Measurements from ENCODE around the gene PTGDS. TPM values are rescaled to one million over a fixed set of nuclear protein-coding genes. Genes with fewer than 3 reads are reported as not detected.

PTGDS gene
- 1.6 TPM for polyA plus RNA-seq (2013, experiment 1 of 2; ENCODE audit: insufficient read length)
- 2.2 TPM for polyA plus RNA-seq (2013, experiment 2 of 2; ENCODE audit: insufficient read length)

DNA sequence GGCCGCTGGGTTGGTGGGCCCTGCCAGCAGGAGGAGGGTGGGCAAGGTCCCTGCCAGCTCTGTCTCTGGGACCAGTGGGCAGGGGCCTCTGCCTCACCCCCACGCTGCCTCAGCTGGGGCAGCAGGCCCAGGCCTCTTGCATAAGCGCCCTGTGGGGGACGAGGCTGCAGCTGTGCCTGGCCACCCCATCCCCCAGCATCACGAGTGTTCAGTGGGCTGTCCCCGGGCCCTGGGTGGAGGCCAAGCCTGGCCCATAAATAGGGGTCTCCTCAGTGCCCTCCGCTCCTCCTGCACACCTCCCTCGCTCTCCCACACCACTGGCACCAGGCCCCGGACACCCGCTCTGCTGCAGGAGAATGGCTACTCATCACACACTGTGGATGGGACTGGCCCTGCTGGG is at the start of gene PTGDS:
Gene PTGDS (plus strand): TSS at position 282 of the 400 bp plus-strand sequence. CDS start 75 bp downstream, at position 357.
- no peak for DNase-seq

DNA sequence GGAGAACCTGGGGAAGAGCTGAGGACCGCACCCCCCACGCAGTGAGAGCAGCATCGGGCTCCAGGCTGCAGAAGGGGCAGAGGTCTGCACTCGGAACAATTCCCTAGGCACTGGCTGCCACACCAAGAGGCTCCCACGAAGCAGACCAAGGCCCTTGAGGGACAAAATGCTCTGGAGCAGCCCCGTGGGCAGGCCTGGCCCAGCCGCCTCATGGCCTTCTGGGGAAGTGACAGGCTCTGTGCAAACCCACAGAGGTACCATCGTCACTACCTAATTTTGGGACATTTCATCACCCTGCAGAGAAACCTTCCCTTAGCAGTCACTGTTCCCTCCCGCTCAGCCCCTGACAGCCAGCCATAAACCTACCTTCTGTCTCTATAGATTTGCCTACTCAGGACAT is 48.7 kb upstream of the PTGDS start:
- DNase-seq: no peak

DNA sequence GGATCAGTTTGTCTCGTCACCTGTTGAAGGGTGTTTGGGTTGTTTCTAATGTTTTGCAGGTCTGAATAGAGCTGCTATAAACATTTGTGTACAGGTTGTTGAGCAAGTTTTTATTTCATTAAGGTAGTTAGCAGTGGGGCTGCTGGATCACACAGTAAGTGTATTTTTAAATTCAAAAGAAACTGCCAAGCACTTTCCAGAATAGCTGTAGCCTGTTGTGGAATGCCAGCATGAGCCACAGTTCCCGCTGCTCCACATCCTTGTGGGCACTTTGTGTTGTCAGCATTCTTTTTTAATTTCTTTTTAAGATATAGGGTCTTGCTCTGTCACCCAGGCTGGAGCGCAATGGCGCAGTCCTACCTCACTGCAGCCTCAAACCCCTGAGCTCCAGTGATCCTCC is 47.3 kb upstream of the PTGDS start:
- no peak for DNase-seq

DNA sequence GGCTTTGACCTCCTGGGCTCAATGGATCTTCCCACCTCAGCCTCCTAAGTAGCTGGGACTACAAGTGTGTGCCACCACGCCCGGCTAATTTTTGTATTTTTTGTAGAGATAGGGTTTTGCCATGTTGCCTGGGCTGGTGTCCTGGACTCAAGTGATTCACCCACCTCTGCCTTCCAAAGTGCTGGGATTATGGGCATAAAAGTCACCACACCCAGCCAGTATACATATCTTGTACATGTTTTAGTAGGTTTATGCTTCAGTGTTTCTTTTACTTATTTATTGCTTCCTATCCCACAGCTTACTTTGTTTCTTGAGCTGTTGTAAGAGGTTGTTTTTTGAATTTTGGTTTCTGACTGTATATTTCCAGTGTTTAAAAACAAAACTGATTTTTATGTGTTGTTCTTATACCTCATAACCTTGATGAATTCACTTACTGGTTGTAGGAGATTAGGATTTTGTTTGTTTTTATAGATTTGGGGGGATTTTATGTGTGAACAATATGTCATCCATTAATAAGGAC is 45.6 kb upstream of the PTGDS start:
- no peak for DNase-seq

DNA sequence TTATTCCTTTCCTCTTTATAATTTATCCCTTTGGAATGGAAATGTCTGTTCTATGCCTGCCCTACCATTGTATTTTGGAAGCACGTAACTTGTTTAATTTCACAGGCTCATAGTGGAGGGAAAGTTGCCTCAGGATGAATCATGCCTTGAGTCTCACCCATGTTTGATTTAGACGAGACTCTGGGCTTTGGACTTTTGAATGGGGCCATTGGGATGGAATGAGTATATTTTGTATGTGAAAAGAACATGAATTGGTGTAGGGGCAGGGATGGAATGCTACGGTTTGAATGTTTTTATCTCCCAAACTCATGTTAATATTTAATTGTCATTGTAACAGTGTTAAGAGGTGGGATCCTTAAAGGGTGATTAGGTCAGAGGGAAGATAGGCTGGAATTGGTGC is 43.0 kb upstream of the PTGDS start:
- DNase-seq: no peak

DNA sequence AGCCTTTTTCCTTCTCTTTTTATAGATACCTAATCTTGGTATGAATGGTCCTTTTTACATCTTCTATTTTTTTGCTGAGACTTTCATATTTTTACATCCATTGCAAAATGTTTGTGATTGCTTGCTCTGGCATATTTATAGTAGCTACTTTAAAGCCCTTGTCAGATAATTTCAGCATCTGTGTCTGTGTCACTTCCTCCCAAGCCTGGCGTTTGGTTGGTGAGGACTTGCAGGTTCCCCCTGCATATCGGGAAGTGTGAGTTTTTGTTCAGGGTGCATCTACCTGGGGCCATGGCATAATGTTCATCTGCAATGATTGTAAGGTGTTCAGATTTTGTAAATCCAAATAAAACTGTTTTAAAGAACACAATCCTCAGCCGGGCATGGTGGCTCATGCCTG is 41.7 kb upstream of the PTGDS start:
- DNase-seq: no peak

DNA sequence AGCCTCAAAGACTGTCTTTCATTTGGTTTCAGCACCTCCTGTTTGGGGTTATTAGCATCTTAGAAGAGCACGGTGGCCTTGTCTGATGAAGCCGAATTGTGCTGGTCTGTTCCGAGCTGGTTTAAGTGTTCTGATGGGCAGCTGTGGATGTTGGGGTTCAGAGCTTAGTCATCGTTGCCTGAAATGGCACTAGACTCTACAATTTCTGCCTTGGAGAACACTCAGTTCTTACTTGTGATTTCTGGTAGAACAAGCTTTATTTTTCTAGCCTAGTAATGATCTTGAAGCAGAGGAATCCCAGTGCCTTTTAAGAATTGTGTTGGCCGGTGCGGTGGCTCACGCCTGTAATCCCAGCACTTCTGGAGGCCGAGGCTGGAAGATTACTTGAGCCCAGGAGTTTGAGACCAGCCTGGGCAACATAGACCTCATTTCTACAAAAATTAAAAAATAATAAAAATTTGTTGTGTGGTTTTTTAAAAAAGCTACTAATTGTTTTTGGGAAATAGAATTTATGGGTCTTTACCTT is 40.6 kb upstream of the PTGDS start:
- no peak for DNase-seq

DNA sequence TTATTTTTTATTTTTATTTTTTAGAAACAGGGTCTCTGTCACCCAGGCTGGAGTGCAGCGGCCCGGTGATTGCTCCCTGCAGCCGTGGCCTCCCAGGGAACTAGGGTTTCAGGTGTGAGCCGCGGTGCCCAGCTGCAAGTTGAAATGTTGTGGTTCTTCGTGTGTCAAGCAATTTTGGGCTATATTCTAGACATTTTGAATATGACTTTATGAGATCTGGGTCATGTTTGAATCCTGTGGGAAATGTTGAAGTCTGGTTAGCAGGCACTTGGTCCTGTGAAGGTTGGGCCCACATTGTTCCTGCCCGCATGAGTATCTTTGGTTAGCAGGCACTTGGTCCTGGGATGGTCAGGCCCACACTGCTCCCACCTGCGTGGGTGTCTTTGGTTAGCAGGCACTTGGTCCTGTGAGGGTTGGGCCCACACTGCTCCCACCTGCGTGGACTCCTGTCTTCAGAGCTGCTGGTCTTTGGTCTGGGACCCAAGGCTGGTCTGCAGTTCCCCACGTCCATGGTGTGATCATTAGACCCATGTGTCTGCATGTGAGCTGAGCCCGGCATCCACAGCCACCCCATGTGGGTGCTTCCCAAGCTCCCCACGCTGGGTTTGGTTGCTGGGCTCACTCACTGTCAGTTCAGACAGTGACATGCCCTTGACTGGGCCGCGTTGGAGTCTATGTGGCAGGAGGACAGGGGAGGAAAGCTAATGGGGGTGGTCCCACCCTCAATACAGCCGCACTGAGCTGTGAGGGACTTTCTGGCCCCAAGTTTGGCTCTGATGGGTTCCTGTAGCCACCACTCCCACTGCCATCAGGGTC is 39.9 kb upstream of the PTGDS start:
- DNase-seq: no peak

DNA sequence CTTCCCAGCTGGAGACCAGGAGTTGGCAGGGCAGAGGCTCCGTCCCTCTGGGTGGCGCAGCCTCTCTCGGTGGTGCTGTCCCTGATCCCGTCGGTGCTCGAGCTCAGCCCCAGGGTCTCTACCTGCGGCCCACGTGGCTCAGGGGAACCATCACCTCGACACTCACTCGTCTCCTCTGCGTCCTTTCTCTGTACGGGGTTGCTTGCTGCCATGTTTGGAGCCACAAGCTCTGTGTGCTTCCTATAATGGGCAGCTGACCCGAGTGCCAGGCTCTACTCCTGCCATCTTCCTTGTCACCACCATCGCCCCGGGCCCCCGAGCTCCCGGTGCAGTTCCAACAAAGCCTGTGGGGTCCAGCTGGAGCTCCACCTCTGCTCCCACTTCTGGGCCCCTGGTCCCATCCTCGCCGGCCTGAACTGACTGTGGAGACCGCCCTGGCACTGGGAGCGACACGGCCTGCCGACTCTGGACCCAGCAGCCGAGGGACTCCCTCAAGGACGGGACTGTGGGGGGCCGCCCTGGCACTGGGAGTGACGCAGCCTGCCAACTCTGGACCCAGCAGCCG is 37.8 kb upstream of the PTGDS start:
- no peak for DNase-seq

DNA sequence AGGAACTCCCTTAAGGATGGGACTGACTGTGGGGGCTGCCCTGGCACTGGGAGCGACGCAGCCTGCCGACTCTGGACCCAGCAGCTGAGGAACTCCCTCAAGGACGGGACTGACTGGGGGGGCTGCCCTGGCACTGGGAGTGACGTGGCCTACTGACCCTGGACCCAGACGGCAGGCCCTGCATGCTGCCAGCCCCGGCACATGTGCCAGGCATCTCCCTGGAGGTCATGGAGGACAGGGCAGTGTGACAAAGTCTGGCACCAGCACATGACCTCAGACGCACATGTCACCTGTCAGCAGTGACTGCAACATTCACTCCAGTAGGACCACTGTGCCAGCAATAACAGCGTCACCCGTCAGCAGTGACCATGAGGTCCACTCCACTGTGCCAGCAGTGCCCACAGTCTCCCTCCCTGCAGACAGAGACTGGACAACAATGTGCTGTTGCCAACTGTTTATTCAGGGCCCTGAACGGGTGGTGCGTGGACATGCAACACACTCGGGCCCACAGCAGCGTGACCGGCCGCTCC is 37.2 kb upstream of the PTGDS start:
- DNase-seq: no peak

DNA sequence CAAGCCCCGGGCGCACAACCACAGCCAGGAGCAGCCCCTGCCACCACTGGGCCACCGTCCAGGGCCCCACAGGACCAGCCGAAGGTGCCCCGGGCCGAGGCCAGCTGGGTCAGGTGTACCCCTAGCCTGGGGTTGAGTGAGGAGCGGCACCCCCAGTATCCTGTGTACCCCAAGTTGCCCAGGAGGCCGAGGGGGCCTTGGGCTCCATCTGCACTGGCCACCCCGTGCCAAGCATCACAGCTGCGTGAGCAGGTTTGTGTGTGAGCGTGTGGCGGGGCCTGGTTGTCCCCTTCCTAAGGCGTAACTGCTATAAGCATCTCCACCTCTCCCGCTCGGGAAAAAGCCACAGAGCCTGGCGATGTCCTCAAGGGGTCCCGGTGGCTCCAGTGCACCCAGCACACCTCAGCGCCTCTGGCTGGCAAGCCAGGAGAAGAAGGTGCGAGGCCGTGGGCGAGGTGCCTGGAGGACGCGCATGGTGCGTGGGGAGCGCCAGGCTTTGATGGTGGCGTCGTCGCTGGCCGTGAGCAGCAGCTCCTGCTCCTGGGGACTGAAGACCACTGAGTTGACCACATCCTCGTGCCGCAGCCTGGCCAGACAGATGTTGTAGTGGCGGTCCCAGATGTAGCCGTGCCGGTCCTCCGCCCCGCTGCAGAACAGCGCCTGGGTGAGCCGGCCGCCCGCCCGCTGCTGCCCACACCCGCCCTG is 36.6 kb upstream of the PTGDS start:
- DNase-seq: no peak

DNA sequence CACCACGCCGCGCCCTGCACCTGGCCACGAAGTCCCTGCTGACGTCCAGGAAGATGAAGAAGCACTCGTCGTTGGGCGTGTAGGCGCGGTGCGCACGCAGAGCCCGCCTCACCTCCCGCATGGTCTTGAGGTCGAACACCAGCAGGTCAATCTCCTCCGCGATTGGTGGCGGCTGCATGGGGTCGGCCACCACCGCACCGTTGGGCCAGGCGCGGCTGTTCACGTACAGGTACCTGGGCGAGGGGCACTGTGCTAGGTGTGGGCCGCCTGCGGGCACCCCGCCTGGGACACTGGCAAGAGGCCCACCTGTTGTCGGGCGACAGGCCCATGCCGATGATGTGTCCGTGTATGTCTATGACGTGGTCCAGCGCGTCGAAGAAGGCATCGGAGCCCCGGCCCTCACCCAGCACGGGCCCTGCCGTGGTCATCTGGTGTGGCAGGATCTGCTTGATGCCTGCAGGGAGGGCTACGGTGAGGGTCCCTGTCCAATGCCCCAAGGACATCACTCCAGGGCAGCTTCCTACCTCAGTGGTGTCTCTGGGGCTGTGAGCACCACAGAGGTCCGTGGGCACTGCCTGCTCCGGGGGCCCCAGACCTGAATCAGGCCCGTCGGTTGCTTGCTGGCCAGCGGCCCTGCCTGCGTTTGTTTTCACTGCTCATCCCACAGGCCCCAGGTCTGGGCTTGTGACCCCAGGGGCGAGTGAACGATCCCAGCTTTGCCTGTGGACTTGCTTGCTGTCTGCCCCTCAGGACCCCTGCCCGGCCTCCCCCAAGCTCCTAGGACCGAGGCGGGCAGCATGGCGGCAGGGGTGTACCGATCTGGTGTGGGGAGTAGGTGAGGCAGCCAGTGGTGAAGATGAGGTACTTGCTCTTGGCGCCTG is 35.8 kb upstream of the PTGDS start:
- DNase-seq: no peak

DNA sequence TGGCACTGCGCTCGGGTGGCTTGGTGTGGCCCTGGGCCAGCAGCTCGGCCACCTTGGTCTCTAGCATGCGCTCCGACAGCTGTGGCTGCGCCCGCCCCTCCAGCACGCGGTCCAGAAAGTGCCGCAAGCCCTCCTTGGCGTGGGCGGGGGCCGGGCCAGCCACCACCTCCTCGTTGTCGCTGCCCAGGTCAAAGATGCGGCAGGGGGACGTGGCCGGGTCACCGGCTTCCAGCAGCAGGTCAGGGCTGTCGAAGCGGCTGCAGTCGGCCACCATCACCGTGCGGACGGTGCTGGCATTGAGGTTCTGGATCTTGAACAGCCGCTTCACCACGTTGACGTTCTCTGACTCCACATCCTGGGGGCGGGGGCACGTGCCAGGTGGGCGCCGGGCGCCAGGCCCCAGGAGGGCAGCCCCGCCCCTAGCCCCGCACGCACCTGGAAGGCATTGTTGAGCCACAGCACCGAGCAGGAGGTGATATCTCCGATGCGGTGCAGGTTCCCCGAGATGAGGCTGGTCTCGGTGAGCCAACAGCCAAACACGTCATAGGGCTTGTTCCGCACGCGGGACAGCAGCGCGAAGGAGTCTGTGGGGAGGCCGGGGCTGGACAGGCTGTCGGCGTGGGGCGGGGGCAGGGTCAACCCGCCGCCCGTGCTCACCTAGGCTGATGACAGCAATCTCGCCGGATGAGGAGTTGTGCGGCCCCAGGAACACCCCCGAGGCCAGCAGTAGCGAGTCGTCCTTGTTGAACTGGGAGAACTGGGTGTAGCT is 35.0 kb upstream of the PTGDS start:
- no peak for DNase-seq

DNA sequence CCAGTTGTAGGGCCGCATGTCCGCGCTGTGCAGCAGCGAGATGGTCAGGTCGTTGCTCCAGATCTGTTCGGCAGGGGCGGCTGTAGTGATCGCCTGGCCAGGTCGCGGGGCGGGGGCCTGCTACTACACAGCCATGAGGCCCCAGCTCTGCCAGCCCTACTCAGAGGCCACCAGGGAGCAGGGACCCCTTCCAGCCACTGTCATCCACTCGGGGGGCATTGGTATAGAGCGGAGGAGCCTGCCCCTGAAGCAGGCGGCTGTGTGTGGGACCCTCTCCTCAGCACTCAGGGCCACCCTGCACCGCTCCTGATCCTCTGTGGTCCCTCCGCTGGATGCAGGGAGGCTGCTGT is 34.4 kb upstream of the PTGDS start:
- DNase-seq: no peak

DNA sequence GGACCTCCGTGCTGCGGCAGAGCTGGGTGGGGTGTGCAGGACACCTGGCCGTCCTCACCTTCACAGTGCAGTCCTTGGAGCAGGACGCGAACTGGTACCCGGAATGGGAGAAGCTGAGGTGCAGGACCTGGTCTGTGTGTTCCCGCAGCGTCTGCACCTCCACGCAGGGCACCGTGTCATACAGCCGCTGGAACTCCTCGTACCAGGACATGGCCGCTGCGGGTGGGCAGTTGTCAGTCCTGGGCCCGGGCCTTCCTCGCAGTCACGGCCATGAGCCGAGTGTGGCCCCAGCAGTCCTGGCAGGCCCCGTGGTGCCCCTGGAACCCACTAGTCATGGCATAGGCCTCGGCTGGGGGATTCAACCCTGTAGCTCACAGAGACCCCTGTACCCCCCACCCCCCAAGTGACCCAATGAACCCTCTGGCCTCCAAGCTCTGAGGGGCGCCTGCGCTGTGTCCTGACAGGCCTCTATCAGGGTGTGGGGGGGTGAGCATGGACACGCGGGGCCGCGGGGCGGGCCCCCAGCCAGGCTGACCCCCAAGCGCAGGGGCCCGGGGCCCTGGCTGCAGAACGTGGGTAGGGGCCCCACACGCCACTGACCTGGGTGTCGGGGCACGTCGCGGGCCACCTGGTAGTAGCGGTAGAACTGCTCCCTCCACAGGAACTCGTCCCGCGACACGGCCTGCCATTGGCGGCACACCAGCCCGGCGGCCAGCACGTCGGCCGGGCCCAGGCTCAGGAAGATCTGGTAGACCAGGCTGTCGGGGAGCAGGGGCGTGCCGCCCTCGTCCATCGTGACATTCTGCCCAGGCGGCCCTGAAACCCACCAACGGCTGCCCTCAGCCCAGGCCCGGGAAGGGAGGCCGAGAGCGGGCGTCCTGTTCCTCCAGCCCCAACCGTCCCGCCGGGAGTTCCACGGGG is 33.8 kb upstream of the PTGDS start:
- no peak for DNase-seq

DNA sequence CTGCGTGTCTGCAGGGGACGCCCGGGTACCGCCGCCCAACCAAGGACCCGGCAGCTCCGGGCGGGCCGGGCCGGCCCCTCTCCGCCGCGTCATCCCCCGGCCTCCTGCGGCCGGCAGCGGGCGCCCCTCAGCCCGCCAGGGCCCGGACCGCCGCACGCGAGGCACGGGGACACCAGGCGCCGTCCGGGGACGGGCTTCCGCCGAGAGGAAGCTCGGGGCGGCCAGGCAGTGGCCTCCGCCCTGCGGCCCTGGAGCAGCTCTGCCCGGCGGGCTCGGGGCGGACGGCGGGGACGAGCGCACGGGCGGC is 33.1 kb upstream of the PTGDS start:
- DNase-seq: peak; percentile 54

DNA sequence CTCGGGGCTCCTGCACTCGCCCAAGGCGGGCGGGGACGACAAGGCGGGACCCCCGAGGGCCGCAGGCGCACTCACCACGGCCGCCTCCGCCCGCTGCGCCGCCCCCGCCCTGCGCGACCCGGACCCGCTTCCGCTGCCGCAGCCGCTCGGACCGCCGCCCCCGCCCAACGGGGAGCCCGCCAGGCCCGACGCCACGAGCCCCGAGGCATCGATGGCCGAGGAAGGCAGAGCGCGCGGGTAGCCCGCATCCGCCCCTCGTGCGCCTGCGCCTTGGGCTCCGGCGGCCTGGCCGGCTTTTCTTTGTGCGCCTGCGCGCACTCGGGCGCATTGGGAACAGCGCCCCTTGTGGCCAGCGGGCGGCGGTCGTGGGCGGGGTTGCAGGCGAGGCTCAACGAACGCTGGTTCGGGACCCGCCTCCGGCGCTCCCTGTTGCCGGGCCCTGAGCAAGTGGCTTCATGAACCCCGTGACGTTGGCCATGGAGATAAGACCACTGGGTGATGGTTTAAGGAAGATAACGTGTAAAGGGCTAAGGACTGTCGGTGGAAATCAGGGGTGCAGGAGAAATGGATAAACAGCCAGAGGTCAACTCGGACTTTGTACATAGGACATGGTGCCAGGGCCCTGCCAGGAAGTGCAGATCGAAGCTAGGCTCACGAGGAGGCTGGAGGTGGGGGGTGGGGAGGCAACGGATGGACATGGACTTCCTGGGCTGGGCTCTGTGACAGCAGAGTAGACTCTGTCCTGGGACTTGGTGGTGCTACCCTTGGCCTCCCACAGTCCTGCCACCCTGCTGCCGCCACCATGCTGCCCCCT is 32.6 kb upstream of the PTGDS start, which contains the start of the genes C8G and FBXW5:
Gene C8G (plus strand): TSS at position 725 of the 814 bp plus-strand sequence. CDS start 78 bp downstream, at position 803.
Gene FBXW5 (minus strand): TSS at position 220 of the 814 bp plus-strand sequence. CDS start 655 bp downstream, outside the sequence.
- DNase-seq: peak; percentile 93

DNA sequence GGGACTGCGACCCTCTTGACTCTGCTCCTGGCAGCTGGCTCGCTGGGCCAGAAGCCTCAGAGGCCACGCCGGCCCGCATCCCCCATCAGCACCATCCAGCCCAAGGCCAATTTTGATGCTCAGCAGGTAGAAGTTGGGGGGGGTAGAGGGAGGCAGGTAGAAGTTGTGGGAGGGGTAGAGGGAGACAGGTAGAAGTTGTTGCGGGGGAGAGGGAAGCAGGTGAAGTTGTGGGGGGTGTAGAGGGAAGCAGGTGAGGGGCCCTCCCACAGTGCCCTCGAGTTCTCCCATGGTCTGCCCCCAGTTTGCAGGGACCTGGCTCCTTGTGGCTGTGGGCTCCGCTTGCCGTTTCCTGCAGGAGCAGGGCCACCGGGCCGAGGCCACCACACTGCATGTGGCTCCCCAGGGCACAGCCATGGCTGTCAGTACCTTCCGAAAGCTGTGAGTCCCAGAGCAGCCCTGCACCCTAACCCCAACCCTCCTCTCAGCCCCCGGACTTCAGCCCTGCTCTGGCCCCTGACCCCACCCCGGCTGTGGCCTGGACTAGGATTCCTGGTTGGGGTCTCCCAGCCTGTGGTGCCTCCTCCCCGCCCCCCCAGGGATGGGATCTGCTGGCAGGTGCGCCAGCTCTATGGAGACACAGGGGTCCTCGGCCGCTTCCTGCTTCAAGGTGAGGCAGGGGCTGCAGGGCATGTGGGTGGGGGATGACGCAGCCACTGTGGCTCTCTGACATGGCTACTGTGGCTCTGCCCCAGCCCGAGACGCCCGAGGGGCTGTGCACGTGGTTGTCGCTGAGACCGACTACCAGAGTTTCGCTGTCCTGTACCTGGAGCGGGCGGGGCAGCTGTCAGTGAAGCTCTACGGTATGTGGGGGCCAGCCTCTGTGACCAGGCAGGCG is 31.7 kb upstream of the PTGDS start:
- no peak for DNase-seq
